GM06990 (cell line): ENCODE results near the gene LMF1.
"Not testable (repeated sequence)": the region's sequence is repeated elsewhere in the genome, so short reads cannot be mapped to it uniquely, and the experiment has no call there.

ENCODE experiments used
- DNase-seq: peaks from one replicate; pipeline ENCODE4 v3.0.0-alpha.2; 2011; ENCODE audit not compliant: insufficient read length; ENCODE audit errors: extremely low read depth
- H3K27me3 ChIP-seq: replicated peaks from 2 replicates; pipeline ENCODE4 v1.6.0; 2011; ENCODE audit warnings: low read length; ENCODE audit not compliant: control insufficient read depth, insufficient read depth
- H3K36me3 ChIP-seq: 2 replicates; pipeline ENCODE4 v1.5.1; 2011; ENCODE audit warnings: low read length; ENCODE audit not compliant: control insufficient read depth, insufficient read depth
- H3K4me3 ChIP-seq: replicated peaks from 2 replicates; pipeline ENCODE4 v1.5.1; 2011; ENCODE audit warnings: low read depth, mild to moderate bottlenecking, control low read depth, low read length
- TF ChIP-seq, protein P1 (sequence below): IDR thresholded peaks from 2 replicates; pipeline ENCODE4 v1.5.1; 2011; ENCODE audit warnings: low read length, control low read depth, mild to moderate bottlenecking, inconsistent platforms; ENCODE audit not compliant: insufficient read depth, poor library complexity, severe bottlenecking

The LMF1 gene

DNA sequence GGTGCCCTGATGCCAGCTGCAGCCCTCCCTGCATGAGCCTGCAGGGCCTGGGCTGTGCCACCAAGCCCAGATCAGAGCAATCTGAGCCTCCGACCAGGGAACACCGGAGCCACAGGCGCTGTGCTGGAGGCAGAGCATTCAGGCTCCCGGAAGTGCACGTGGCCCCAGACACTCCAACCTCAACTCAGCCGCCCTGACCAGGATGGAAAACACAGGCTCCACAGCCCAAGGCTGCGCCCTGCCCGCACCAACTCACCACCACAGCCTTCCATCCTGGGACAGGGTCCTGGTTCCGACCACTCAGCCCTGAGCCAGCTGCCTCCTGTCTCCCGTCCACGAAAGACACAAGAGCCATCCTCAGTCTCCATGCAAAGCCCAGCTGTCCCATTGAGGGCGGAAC is 18.5 kb downstream of the LMF1 start:
- no peak overlapping the region for H3K4me3 ChIP-seq
- no peaks in the 10 kb centered on the region; the same call in 1 of the 2 replicates for H3K36me3 ChIP-seq
- H3K27me3 ChIP-seq = no peaks in the 10 kb centered on the region
- no peak for DNase-seq
- TF ChIP-seq, protein P1, sequence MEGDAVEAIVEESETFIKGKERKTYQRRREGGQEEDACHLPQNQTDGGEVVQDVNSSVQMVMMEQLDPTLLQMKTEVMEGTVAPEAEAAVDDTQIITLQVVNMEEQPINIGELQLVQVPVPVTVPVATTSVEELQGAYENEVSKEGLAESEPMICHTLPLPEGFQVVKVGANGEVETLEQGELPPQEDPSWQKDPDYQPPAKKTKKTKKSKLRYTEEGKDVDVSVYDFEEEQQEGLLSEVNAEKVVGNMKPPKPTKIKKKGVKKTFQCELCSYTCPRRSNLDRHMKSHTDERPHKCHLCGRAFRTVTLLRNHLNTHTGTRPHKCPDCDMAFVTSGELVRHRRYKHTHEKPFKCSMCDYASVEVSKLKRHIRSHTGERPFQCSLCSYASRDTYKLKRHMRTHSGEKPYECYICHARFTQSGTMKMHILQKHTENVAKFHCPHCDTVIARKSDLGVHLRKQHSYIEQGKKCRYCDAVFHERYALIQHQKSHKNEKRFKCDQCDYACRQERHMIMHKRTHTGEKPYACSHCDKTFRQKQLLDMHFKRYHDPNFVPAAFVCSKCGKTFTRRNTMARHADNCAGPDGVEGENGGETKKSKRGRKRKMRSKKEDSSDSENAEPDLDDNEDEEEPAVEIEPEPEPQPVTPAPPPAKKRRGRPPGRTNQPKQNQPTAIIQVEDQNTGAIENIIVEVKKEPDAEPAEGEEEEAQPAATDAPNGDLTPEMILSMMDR = no peak

DNA sequence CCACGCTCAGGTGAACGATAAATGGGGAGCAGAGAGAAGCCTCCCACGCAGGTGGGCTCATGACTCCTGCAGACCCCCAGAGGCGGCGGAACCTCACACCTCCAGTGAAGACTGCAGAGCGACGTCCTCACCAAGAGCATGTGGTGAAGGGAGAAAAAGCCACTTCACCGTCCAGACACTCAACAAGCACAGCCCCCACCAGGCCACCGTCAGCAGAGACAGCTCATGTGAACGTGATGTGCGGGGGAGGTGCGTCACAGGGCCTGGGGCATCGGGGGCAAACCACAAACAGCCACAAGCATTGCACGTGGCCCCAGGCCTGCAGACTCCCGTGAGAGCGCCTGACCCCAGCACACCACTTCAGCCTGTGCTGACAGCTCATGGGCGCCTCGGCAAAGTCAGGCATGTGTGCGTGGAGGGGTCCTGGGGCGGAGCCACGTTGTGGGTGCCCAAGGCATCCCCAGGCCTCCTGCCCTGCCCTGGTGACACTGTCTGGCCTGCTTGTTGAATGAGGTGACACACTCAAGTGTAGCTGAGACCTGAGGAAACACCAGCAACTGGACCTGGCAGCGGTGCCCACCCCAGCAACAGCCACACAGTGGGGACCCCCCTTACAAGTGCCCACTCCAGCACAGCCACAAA is 19.0 kb downstream of the LMF1 start:
- TF ChIP-seq, protein P1 = no peak
- H3K4me3 ChIP-seq = no peak overlapping the region
- no peaks in the 10 kb centered on the region for H3K27me3 ChIP-seq
- no peak for DNase-seq
- no peaks in the 10 kb centered on the region; the same call in 1 of the 2 replicates for H3K36me3 ChIP-seq

DNA sequence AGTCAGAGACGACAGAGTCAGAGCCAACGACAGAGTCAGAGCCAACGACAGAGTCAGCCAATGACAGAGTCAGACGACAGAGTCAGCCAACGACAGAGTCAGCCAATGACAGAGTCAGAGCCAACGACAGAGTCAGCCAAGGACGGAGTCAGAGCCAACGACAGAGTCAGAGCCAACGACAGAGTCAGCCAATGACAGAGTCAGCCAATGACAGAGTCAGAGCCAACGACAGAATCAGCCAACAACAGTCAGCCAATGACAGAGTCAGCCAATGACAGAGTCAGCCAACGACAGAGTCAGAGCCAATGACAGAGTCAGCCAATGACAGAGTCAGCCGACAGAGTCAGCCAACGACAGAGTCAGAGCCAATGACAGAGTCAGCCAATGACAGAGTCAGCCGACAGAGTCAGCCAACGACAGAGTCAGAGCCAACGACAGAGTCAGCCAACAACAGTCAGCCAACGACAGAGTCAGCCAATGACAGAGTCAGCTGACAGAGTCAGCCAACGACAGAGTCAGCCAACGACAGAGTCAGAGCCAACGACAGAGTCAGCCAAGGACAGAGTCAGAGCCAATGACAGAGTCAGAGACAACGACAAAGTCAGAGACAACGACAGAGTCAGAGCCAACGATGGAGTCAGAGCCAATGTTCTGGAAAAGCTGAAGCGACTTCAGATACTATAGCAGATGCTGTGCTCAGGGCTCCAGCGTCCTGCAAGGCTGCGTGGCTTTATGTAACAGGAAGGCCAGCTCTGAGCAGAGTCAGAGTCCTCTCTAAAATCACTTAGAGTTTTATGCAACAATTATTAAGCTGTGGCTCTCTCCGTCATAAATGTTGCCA is 19.8 kb downstream of the LMF1 start:
- not testable (repeated sequence) for H3K27me3 ChIP-seq, DNase-seq, H3K36me3 ChIP-seq, H3K4me3 ChIP-seq

DNA sequence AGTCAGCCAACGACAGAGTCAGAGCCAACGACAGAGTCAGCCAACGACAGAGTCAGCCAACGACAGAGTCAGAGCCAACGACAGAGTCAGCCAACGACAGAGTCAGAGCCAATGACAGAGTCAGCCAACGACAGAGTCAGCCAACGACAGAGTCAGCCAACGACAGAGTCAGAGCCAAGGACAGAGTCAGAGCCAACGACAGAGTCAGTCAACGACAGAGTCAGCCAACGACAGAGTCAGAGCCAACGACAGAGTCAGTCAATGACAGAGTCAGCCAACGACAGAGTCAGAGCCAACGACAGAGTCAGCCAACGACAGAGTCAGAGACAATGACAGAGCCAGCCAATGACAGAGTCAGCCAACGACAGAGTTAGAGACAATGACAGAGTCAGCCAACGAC is 22.0 kb downstream of the LMF1 start:
- not testable (repeated sequence) for H3K4me3 ChIP-seq, H3K36me3 ChIP-seq, DNase-seq, H3K27me3 ChIP-seq

DNA sequence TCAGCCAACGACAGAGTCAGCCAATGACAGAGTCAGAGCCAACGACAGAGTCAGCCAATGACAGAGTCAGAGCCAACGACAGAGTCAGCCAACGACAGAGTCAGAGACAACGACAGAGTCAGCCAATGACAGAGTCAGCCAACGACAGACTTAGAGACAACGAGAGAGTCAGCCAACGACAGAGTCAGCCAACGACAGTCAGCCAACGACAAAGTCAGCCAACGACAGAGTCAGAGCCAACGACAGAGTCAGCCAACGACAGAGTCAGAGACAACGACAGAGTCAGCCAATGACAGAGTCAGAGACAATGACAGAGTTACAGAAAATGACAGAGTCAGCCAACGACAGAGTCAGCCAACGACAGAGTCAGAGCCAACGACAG is 22.9 kb downstream of the LMF1 start:
- H3K36me3 ChIP-seq, H3K27me3 ChIP-seq, DNase-seq, H3K4me3 ChIP-seq: not testable (repeated sequence)

DNA sequence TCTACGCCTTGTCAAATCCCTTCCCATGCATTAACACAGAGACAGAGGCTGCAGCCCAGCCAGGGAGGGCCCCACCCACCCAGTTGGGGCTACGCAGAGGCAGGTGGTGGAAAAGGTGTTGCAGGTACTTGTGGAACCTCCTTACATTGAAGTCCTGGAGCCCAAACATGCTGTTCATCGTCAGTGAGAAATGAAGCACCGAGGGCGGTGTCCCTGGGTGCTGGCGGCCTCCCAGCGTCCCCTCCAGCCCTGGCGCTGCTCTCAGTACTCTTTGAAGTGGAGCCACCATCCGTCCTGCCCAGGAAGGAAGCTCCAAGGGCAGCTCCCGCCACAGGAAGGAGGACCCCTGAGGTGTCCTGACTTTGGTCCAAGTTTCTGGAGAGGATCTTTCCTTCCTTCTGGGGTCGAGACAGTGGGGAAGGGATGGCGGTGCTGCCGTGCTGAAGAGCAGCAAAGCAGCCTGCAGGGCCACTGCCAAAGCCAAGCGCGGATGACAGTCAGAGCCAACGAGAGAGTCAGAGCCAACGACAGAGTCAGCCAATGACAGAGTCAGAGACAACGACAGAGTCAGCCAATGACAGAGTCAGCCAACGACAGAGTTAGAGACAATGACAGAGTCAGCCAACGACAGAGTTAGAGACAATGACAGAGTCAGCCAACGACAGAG is 23.4 kb downstream of the LMF1 start:
- H3K27me3 ChIP-seq = no peaks in the 10 kb centered on the region

More for the DNA sequence above, 23.4 kb downstream of the LMF1 start:
- H3K36me3 ChIP-seq = peaks cover 2% of the 10 kb centered on the region; the same call in 1 of the 2 replicates
- DNase-seq = no peak
- no peak overlapping the region for H3K4me3 ChIP-seq
- TF ChIP-seq, protein P1 = no peak
